K562 (cell line): Measurements from ENCODE around the gene VRK2.

Experiments
- HSF4 ChIP-seq: fragments of 250-450 bp; sonication (Bioruptor Pico); IDR thresholded peaks from 2 replicates; pipeline ENCODE4 v2.1.2; 2022; ENCODE audit warnings: mild to moderate bottlenecking, moderate library complexity, borderline replicate concordance
- POLR2A ChIP-seq: fragments of 450-650 bp; conservative IDR thresholded peaks from 2 replicates; pipeline ENCODE4 v1.6.1; 2016
- ZBTB11 ChIP-seq, 3 experiments: fragments of 200-800 bp in 1 of 3; fragments of 250-450 bp in 1 of 3; fragments of 450-650 bp in 1 of 3; sonication (Bioruptor Pico) in 1 of 3; sonication (Bioruptor generic) in 1 of 3; formaldehyde crosslinking in 1 of 3; IDR thresholded peaks; 2 replicates each; pipeline versions ENCODE4 v1.6.1 to v1.8.0; 2016 to 2022; ENCODE audit warnings: mild to moderate bottlenecking in 2 of 3, missing genetic modification characterization in 2 of 3, missing compliant biosample characterization in 1 of 3, moderate library complexity in 1 of 3
- ZNF316 ChIP-seq: fragments of 450-650 bp; IDR thresholded peaks from 2 replicates; pipeline ENCODE4 v1.6.1; 2016

- TF ChIP-seq ZBTB11 (CRISPR knock-in tag; IDR thresholded peaks at IDR 0.05) (no peak), POLR2A (no peak), ZNF316 (peak; percentile 58), HSF4 (no peak)
Observed at GRCh38 chr2:58033530-58033929, 13.1 kb upstream of the VRK2 start.
